Glomerular visceral epithelial cell (primary cell): Measurements from ENCODE around the gene HIPK2.
A peak's percentile ranks its signal among the peaks of the same experiment; 100 is the strongest.

Experiments used
- DNase-seq: peaks from one replicate; pipeline ENCODE4 v3.0.0-alpha.2; 2016; ENCODE audit errors: extremely low spot score

HIPK2 gene

GRCh38 chr7:139777948-139778841, at the start of gene HIPK2:
HIPK2 (minus strand) TSS chr7:139777998; CDS start chr7:139777623, 375 bp downstream.
- peak; percentile 72 for DNase-seq

GRCh38 chr7:139827042-139827441, 49.2 kb upstream of the HIPK2 start:
- DNase-seq = no peak

- DNase-seq = peak; percentile 61
Observed at GRCh38 chr7:139825666-139826290, 48.0 kb upstream of the HIPK2 start.

- no peak for DNase-seq
Observed at GRCh38 chr7:139823959-139824521, 46.2 kb upstream of the HIPK2 start.

- DNase-seq = no peak
Observed at GRCh38 chr7:139822855-139823254, 45.1 kb upstream of the HIPK2 start.

- DNase-seq = no peak
Observed at GRCh38 chr7:139821349-139822105, 43.7 kb upstream of the HIPK2 start.

- no peak for DNase-seq
Observed at GRCh38 chr7:139820089-139820488, 42.3 kb upstream of the HIPK2 start.

- no peak for DNase-seq
Observed at GRCh38 chr7:139817249-139817648, 39.5 kb upstream of the HIPK2 start.

GRCh38 chr7:139813689-139814088, 35.9 kb upstream of the HIPK2 start:
- DNase-seq = no peak

GRCh38 chr7:139813151-139813550, 35.4 kb upstream of the HIPK2 start:
- DNase-seq = no peak

- no peak for DNase-seq
Observed at GRCh38 chr7:139811066-139811465, 33.3 kb upstream of the HIPK2 start.

GRCh38 chr7:139808846-139809442, 31.1 kb upstream of the HIPK2 start:
- no peak for DNase-seq

GRCh38 chr7:139808427-139808826, 30.6 kb upstream of the HIPK2 start:
- DNase-seq = no peak

- no peak for DNase-seq
Observed at GRCh38 chr7:139807009-139807408, 29.2 kb upstream of the HIPK2 start.

- DNase-seq = no peak
Observed at GRCh38 chr7:139804571-139804970, 26.8 kb upstream of the HIPK2 start.

- no peak for DNase-seq
Observed at GRCh38 chr7:139799586-139799985, 21.8 kb upstream of the HIPK2 start.

GRCh38 chr7:139798892-139799291, 21.1 kb upstream of the HIPK2 start:
- DNase-seq = no peak

- DNase-seq = no peak
Observed at GRCh38 chr7:139798221-139798620, 20.4 kb upstream of the HIPK2 start.

GRCh38 chr7:139797607-139798006, 19.8 kb upstream of the HIPK2 start:
- DNase-seq = no peak

GRCh38 chr7:139791316-139791715, 13.5 kb upstream of the HIPK2 start:
- no peak for DNase-seq

- no peak for DNase-seq
Observed at GRCh38 chr7:139784648-139785047, 6.8 kb upstream of the HIPK2 start.
